RPMI7951 (cell line): ENCODE data around the gene EVX2. TPM values are rescaled to one million over a fixed set of nuclear protein-coding genes. Genes with fewer than 3 reads are reported as not detected.

Experiments used
- DNase-seq: peaks from one replicate; pipeline ENCODE4 v3.0.0-alpha.2; 2012; ENCODE audit warnings: low read depth
- total RNA-seq: library from RNA; depleted of rRNA; stranded (reverse); fragments of >200 nt; shearing (Covaris generic); gene quantifications from 2 replicates; pipeline ENCODE4 v1.2.3, GENCODE V29; 2014

The EVX2 gene
- total RNA-seq, 1 experiment from 2014 or later, result not detected

DNA sequence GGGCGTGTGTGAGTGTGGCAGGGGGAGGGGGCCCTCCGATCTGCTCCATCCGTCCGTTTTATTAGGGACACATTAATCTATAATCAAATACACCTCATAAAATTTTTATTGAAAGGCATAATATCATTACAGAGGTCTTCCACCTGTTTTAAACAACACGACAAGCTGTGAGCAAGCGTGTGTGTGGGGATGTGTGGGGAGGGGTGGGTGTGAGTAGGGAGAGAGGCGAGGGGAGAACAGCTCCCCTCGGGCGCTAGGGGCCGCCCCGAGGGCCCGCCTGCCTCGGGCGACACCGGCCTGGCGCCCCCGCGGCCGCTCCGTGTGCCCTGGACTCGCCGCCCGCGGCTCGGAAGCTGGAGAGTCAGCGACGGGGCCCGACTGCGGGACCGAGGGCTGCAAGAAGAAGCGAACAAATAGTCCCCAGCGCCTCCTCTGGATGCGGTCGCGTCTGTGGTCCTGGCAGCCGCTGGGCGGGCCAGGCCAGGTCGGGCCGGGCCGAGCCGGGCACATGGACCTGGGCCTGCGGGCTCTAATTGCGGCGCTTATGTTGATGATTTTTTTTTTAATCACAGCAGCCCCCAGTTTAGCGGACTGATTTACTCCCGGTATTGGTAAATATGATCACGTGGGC, 38.4 kb upstream of the EVX2 start:
- DNase-seq, result no peak

DNA sequence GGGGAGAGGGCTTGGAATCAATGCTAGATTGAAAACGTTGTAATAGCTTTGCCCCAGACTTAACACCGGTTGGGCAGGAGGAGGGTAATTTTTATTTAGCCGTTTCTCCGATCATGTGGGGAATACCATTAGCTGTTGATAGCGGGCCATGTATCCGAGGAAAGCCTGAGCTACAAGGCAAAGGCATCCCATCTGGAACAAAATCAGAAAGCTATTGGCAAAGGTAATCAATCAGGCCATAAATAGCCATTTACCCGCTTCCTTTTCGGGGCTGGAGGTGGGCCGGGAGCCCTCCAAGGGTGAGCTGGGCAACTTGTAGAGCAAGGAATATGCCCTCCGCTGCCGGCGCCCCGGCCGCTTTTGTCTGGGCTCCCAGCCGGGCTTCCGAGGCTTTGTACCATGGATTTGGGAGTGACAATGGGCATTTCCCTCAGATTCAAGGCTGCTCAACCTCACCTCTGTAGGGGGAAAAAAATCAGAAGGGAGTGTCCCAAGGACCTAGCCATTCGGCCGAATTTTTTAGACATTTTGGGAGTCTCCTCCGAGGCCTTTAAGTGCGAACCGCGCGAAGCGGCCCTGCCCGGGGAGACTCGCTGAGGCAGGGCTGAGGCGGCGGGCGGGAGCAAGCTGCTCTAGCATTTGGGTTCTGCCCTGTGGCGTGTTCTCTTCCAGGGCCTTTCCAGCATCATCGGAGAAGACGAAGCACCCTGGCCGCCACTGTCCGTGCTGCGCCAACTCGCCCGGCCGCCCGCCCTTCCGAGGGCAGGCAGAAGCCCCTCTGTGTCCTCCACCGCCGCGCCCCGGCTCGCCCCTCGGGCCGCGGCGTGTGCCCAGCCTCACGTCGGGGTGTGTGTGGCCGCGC, 37.7 kb upstream of the EVX2 start:
- no peak for DNase-seq

DNA sequence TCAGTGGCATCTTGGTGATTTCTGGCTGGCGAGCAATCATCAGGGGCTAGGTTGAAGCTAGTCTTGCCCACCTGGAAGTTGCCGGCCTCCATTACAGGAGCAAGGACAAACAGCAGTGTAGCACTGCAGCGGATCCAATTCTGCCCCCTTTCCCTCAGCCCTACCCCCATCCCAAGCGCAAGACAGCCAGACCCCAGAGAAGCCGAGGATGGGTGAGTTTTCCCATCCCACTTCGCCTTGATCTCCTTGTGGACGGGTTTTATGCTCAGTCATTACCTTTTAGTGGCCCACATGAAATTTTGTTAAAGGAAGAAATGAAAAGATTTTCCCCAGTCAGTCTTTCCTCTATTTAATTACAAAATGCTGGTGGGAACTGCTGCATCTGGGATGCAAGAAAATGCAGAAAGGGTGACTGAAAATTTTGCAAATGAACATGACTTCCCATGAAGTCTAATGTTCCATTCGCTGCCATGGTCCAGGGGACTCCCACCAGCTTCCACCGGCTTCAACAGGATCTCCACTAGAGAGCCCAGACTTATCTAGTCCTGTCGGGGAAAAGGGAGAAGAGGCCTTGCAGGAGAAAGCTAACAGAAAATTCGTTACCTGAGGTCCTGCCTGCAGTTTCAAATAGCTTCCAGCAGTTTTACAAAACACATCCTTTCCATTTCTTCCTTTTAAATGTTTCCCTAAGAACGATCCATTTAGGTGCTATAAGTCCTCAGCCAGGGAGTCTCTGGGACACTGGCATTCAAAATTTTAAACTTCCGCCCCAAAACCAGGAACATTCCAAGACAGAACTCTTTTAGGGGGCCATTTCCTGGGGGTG, 36.8 kb upstream of the EVX2 start:
- no peak for DNase-seq

DNA sequence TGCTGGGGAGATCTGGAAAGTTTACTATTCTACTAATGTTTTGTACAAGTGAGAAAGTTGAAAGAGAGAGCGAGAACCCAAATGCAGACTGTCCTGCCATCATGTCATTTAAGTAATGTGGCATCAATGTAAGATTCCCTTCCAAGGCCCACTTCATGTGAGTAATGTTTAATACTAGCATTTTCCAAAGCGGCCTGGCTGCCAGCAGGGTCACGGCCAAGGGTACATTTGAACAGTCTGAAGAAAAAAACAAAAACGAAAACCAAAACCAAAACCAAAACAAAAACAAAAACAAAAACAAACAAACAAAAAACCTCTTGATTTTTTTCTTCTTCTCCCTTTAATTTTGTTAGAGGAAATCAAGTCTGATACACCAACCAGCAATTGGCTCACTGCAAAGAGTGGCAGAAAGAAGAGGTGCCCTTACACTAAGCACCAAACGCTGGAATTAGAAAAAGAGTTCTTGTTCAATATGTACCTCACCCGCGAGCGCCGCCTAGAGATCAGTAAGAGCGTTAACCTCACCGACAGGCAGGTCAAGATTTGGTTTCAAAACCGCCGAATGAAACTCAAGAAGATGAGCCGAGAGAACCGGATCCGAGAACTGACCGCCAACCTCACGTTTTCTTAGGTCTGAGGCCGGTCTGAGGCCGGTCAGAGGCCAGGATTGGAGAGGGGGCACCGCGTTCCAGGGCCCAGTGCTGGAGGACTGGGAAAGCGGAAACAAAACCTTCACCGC, 35.0 kb upstream of the EVX2 start:
- peak; percentile 71 for DNase-seq

DNA sequence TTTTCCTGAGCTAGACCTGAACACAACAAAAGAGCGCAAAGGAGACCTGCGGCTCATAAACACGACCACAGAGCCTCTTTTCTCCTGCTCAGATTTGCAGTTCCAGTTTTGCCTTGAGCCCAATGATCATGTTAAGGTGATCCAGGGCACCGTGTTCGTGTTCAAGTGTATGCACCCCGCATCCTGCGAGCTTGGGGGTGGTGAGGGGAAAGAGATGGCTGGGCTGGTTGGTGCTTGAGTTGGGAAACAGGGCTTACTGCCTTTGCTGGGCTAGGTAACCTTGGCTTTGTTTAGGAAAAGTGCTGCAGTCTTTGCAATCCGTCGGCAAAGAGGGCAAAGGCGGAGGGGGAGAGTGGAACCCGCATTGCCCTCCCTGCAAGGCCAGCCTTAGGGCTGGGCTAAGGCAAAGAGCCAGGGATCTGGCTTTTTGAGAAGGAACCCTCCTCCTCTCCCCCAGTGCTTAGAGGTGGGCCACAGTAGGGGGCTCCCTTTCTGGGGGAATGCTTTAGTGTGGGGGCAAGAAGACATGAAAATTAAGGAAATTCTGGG, 34.1 kb upstream of the EVX2 start:
- DNase-seq, result no peak

DNA sequence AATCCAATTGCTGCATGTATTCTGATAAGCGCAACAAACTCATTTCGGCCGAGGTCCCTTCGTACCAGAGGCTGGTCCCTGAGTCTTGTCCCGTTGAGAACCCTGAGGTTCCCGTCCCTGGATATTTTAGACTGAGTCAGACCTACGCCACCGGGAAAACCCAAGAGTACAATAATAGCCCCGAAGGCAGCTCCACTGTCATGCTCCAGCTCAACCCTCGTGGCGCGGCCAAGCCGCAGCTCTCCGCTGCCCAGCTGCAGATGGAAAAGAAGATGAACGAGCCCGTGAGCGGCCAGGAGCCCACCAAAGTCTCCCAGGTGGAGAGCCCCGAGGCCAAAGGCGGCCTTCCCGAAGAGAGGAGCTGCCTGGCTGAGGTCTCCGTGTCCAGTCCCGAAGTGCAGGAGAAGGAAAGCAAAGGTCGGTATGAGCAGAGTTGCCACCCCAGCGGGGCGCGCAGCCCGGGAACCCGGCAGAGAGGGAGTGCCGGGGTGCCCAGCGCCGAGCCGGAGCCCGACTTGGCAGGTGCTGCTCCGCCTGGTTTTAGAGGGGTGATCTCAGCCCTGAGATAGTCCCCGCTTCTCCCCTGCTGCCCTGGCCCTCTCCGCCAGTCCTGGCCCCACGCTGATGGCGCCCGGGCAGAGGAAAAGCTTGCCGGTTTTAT, 33.5 kb upstream of the EVX2 start:
- DNase-seq, result no peak

DNA sequence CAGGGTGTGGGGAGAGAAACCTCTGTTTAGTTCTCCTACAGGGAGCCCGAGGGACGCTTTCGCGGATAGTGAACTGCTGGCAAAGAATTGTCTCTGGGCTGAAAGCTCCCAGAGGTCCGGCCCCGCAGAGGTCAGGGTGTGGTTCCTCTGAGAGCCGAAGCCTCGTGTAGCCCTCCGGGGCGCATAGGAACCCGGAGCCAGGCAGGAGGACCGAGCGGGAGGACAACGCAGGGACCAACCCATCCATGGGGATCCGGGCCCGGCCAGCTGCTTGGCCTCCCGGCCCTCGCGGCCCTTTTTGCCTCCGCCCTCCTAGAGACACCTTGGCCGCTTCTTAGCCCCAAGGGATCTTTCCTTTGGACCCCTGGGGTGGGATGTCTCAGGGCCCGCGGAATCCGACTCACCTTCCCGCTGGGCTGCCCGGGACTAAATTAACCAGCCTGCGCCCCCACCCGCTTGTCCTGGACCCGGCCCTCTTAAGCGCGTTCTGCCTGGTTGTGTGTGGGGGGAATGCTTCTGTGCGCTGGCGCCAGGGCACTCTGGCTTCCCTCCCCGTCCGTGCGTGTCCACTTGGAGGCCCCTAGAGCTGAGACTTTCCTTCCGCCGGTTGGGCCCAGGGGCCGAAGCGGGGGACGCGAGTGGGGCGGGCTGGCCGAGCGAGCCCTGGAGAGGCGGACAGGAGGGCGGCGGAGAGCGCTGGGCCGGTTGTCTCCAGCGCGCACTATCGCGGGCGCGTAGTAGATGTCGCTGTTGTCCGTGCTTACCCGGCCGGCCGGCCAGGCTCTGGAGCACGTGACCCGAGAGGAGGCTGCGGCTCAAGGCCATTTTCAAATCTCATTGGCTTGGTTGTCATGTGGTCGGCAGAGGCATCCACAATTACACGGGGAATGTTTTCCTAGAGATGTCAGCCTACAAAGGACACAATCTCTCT, 32.4 kb upstream of the EVX2 start, which contains the start of gene HOXD10:
HOXD10 (plus strand) TSS at position 896 of the 931 bp plus-strand sequence. CDS start 56 bp downstream, outside the sequence.
- DNase-seq, result peak; percentile 67

DNA sequence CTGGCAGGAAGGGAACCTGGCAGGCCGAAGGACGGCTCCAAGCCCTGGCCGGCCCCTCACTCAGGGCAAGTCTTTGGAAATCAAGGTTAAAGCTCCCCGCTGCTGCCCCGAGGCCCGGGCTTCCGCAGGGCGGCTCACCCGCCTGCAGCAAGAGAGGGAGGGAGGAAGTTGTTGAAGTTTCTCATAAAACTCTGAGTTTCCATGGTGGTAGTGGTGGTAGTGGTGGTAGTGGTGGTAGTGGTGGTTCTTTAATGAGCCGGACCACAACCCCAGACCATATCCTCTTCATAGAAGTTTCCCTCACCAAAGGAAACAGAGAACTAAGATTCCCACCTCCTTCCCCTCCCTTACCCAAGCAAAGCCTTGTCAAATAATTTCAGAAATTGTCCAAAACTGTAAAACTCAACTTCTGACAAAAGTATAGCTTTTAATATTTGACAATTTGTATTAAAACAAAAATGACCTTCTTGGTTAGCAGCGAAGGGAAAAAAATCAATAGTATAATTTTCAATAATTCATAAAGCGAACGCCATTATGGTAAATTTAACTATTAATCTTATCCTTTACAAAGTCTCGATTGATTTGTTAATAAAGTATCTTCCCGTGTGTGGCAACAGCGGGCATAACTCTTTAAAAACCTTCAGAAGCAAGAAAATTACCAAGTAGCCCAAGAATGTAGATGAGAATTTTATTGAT, 31.3 kb upstream of the EVX2 start:
- DNase-seq, result no peak

DNA sequence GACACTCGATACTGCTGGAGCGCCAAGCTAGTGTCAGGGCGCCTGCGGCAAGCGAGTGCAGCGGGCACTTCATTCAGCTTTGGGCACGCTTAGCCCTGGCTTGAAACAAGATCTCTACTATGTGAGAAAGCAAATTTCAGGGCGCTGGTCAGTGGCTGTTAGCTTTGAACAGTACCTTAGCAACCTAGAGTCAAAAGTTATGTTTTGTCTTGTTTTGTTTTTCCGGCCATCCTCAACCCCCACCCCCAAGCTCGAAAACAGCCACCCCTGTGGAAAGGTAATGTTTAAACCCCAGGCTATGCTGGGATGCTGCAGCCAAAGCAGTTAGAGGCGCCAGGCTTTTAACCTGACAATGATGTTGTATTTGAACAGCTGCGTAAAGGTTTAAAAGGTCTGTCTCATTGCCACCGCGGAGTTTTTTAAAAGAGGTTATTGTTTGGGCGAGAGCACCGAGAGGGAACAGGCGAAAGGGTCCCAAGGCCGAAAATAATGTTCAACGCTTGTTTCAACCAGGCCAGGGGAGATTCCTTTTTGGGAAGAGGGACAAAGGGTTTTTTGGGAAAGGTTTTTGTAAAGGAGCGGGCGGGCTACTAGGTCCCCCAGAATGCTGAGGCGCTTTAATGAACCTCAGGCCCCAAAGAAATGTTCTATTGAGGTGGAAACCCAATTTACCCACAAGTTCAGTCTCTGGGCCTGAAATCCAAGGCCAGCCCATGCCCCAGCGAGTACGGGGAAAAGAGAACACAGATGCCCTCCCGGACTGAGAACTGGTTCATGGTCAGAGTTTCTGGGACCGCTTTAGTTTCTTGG, 30.6 kb upstream of the EVX2 start:
- DNase-seq, result no peak

DNA sequence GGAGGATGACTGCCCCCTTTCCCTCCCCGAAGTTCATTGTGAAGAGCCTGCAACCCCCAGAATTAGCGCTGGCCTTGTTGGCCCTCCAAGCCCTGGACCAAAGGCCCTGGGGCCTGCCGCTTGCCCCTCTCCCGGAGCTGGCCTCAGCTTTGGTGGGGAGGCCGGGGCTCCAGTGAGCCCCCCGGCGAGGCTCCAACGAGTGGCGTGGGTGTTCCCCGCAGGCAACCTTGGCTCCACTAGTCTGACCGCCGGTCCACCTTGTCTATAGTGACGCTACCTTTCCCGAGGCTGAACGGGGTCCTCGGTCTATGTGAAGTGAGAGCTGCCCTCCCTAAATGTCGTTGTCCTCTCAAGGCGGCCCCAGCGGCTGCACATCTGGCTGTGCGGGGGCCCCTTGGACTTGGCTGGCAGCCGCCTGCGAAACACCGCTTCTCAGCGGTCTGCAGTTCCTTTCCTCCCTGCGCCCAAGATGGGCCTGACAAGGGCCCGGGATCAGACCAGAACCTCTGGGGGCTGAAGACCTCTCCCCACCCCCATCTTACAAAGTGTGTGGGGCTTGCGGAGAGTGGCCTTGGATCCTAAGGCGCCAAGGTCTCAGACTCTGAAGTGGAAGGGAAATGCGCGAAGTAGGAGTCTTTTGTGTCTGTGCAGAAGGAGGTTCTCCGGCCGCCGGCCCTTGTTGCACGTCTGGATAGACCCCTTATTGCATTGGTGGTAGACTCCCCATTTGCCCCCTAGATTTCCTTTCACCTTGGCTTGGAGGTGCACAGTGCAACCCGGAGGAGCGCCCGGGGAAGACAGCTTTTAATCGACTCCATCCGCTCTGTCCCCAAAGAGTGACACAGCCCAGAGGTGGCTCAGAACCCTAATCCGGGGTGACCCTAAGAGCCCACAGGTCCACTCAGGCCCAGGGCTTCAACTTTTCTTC, 28.9 kb upstream of the EVX2 start:
- DNase-seq, result no peak

DNA sequence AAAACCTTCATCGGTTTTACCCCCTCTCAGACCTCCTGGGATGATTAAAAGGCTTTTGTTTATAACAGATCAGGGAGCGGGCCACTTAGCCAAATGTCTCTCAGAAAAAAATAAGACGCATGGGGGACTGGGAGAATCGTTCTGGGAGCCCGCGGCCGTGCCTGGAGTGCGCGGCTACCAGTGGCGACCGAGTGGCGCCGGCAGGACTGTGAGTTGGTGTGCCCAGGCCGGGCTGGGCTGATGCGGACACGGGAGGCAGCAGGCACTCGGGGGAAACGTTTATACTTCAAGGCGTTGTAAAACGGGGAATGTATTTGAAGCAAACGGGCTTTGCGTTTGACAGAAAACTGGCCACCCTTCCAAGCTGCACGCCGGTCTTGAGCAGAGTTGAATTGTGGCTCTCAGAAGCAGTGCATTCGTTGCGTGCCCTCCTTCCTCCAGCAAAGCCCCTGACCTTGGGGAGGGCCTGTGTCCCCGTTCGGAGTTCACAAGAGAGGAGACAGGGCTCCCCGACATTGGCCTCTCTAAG, 28.1 kb upstream of the EVX2 start:
- DNase-seq, result no peak

DNA sequence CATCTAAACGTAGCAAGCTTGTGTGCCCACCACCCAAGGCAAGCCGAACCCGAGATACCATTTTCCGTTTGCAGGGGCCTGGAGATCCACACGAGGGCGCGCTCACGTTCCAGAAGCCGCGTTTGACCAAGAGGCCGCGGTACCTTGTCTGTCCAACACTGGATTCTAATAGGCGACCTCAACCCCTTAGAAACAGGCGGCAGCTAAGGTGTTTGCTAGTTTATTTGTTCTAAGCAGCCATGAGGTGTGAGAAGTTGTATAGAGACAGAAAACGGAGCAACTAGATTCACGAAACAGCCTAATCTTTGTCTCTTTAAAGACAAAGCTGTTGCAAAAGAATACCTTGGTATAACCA, 27.5 kb upstream of the EVX2 start:
- DNase-seq, result peak; percentile 60

DNA sequence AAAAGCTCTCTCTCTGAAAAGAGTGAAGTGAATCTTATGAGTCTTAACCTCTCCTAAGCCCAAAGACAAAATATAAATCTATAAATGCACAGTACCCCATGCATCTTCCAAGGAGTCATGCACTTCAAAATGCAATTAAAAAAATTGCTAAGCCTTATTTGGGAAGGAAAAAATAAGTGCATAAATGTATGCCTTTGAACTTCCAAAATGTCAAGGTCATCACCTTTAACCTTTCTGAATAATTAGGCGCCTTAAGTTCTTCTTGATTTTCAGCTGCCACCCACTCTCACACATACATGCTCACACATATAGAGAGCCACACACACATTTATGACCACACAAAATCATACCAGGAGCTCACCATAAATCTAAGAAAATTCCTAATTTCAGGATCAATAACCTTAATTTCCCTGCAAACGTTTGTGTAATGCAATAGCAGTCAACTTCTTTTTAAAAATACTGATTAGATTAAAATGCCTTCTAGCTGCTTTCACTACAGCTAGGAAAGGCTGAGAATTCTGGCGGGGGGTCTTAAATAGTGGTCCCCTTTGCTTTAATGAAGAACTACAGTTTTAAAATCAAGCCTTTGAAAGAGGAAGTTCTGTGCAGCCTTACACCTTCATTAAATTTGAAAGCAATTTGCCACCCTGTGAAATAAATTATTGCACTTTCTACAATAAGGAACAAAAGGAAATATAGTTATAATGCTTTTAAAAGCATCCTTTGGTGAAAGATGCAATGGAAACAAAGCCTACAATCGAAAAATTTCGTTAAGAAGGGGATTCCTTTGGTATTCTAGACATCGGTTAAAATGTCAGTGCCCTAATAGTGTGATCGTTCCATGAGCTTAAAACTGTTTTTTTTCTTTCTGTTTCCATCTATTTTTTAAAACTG, 26.9 kb upstream of the EVX2 start:
- no peak for DNase-seq

DNA sequence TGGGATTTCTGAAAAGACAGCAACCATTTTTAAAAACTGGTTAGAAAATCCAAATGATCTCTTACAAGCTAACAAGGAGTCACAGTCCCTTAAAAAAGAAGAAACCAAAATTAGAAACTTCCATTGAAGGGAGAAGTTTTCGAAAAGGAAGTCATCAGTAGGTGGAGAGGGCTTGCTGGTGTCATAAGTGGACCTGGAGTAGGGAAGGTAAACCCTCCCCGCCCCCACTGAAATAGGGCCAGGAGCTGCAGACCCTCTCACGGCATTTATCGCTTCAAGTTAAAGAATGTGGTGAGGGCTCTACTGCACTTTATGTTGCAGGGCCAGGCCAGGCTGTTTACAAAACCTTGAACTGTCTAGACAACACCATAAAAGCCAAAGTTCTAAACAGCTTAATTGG, 26.2 kb upstream of the EVX2 start:
- no peak for DNase-seq

DNA sequence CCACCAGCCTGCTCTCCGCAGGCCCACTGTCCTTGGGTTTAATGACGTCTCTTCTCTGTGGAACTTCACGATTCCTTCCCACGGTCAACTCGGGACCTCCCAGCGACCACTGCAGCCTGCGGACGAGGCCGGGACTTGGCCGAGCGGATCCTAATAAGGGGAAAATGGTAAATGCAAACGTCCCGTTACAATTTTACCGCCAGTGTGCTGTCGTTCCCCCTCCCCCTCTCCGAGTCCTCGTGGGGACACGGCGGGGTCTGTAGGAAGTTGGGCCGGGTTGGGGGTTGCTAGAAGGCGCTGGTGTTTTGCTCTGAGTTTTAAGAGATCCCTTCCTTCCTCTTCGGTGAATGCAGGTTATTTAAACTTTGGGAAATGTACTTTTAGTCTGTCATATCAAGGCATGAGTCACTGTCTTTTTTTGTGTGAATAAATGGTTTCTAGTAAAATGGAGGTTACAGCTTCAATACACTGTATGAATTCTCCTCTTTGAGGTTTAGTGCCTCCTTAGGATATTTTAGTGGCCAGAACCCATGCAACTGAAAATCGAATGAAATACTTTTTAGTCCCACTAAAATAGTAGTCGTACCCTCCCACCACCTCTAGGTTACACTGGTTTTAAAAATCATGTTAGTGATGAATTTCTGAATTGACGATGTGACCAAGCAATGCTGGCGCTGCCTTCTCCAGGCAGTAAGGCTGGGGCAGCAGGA, 25.6 kb upstream of the EVX2 start:
- no peak for DNase-seq
